ENCODE measurements around the gene HOXA9.

Gene HOXA9

GRCh38 chr7:27188386-27189294 lies 23.3 kb upstream of the HOXA9 start:
- no peak for TF ChIP-seq CTCF (IDR thresholded peaks at IDR 0.05)

GRCh38 chr7:27187475-27188385 lies 22.4 kb upstream of the HOXA9 start:
- no peak for TF ChIP-seq CTCF (IDR thresholded peaks at IDR 0.05)

- TF ChIP-seq CTCF (IDR thresholded peaks at IDR 0.05), result no peak
Measured at GRCh38 chr7:27186668-27187474, 21.5 kb upstream of the HOXA9 start.

GRCh38 chr7:27185854-27186667 lies 20.7 kb upstream of the HOXA9 start:
- no peak for TF ChIP-seq CTCF (IDR thresholded peaks at IDR 0.05)

GRCh38 chr7:27185013-27185853 lies 19.9 kb upstream of the HOXA9 start, which contains the start of gene HOXA11:
Gene HOXA11 (minus strand): TSS chr7:27185232. CDS start chr7:27185144, 88 bp downstream.
- TF ChIP-seq CTCF (IDR thresholded peaks at IDR 0.05), result no peak

- TF ChIP-seq CTCF (IDR thresholded peaks at IDR 0.05), result no peak
Measured at GRCh38 chr7:27184337-27185012, 19.1 kb upstream of the HOXA9 start.
